Measurements from ENCODE around the gene DDC. TPM values are rescaled to one million over a fixed set of nuclear protein-coding genes. Genes with fewer than 3 reads are reported as not detected.

DDC gene
- total RNA-seq, 4 donors from 2014 or later: 0.44 to 0.79 (median 0.60) TPM; not detected in 1

- ATAC-seq (ENCODE audit: low FRiP score) (no peak), DNase-seq (ENCODE audit: low spot score) (no peak)
- no peak for TF ChIP-seq CTCF (IDR thresholded peaks at IDR 0.05)
These were observed 83.3 kb downstream of the DDC start for GRCh38 chr7:50481867-50482266.

- no peak for DNase-seq (ENCODE audit: low spot score)
- no peak for TF ChIP-seq CTCF (IDR thresholded peaks at IDR 0.05)
- ATAC-seq (ENCODE audit: low FRiP score): no peak
These were observed 84.4 kb downstream of the DDC start for GRCh38 chr7:50480797-50481196.

- DNase-seq (ENCODE audit: low spot score) (no peak), ATAC-seq (ENCODE audit: low FRiP score) (no peak)
- no peak for TF ChIP-seq CTCF (IDR thresholded peaks at IDR 0.05)
These were observed 85.3 kb downstream of the DDC start for GRCh38 chr7:50479743-50480517.

GRCh38 chr7:50477640-50478039 is 87.6 kb downstream of the DDC start:
- ATAC-seq (ENCODE audit: low FRiP score): no peak
- DNase-seq (ENCODE audit: low spot score): no peak
- no peak for TF ChIP-seq CTCF (IDR thresholded peaks at IDR 0.05)

GRCh38 chr7:50476953-50477625 is 88.1 kb downstream of the DDC start:
- DNase-seq (ENCODE audit: low spot score) (no peak), ATAC-seq (ENCODE audit: low FRiP score) (no peak)
- TF ChIP-seq CTCF (IDR thresholded peaks at IDR 0.05): no peak

- TF ChIP-seq CTCF (IDR thresholded peaks at IDR 0.05): no peak
- DNase-seq (ENCODE audit: low spot score): no peak
- no peak for ATAC-seq (ENCODE audit: low FRiP score)
These were observed 89.9 kb downstream of the DDC start for GRCh38 chr7:50475340-50475739.

Measured in omental fat pad (tissue), 4 donors.